Cardiac muscle cell (in vitro differentiated cells and primary cell): ENCODE data around the gene SOBP. TPM values are rescaled to one million over a fixed set of nuclear protein-coding genes. Genes with fewer than 3 reads are reported as not detected.

Source experiments
- DNase-seq, 2 donors: peaks; one replicate each; pipeline versions ENCODE4 v3.0.0 to v3.0.0-alpha.2; 2010 to 2017; ENCODE audit warnings: low read depth in 1 of 2, low spot score in 1 of 2
- H3K27ac ChIP-seq: fragments of 200-600 bp; sonication (generic); 2 replicates; pipeline ENCODE4 v1.5.1; 2016
- H3K27me3 ChIP-seq: fragments of 200-600 bp; sonication (generic); 2 replicates; pipeline ENCODE4 v1.6.0; 2016; ENCODE audit warnings: control low read depth
- H3K36me3 ChIP-seq: fragments of 200-600 bp; sonication (generic); 2 replicates; pipeline ENCODE4 v1.5.1; 2016; ENCODE audit warnings: control low read depth
- H3K4me1 ChIP-seq: fragments of 200-600 bp; sonication (generic); 2 replicates; pipeline ENCODE4 v1.8.1; 2017; ENCODE audit warnings: low read depth, mild to moderate bottlenecking, mixed run types
- H3K4me3 ChIP-seq: fragments of 200-600 bp; sonication (generic); 2 replicates; pipeline ENCODE4 v1.5.1; 2016; ENCODE audit warnings: mild to moderate bottlenecking
- H3K9me3 ChIP-seq: fragments of 200-600 bp; sonication (generic); 2 replicates; pipeline ENCODE4 v1.5.1; 2017; ENCODE audit warnings: low read depth, mild to moderate bottlenecking, control low read depth
- CTCF ChIP-seq: IDR thresholded peaks from 2 replicates; pipeline ENCODE4 v1.5.1; 2012; ENCODE audit warnings: low read depth, mild to moderate bottlenecking, low read length
- polyA plus RNA-seq: library from polyadenylated mRNA; unstranded; fragments of >200 nt; fragmentation: Nextera tagmentation; extraction: Ambion mirVana; gene quantifications from 2 replicates; pipeline ENCODE4 v1.2.1, GENCODE V29; 2016
- total RNA-seq: library from RNA; depleted of rRNA; stranded (reverse); fragments of >200 nt; gene quantifications from 2 replicates; pipeline ENCODE4 v1.2.3, GENCODE V29; 2016

Gene SOBP
- total and polyA plus RNA-seq, 2 experiments from 2014 or later, result 27.5 to 30.8 TPM

- no peaks in the 10 kb centered on the region for H3K4me1 ChIP-seq
- H3K27me3 ChIP-seq, result no peaks in the 10 kb centered on the region
- no peak overlapping the region for H3K4me3 ChIP-seq
- H3K9me3 ChIP-seq, result no peaks in the 10 kb centered on the region
- TF ChIP-seq CTCF, result no peak
- DNase-seq, result no peak
- H3K36me3 ChIP-seq, result no peaks in the 10 kb centered on the region
- H3K27ac ChIP-seq, result no peak overlapping the region
These were observed 135.3 kb downstream of the SOBP start for GRCh38 chr6:107625264-107625663.

- no peak for TF ChIP-seq CTCF
- no peaks in the 10 kb centered on the region for H3K9me3 ChIP-seq
- no peaks in the 10 kb centered on the region for H3K4me1 ChIP-seq
- peaks cover 5% of the 10 kb centered on the region for H3K27me3 ChIP-seq
- no peaks in the 10 kb centered on the region for H3K36me3 ChIP-seq
- DNase-seq, result no peak
- H3K27ac ChIP-seq, result no peak overlapping the region
- no peak overlapping the region for H3K4me3 ChIP-seq
These were observed 136.7 kb downstream of the SOBP start for GRCh38 chr6:107626645-107627044.

GRCh38 chr6:107627969-107628368 lies 138.1 kb downstream of the SOBP start:
- H3K9me3 ChIP-seq, result no peaks in the 10 kb centered on the region
- H3K27me3 ChIP-seq, result peaks cover 16% of the 10 kb centered on the region

GRCh38 chr6:107628878-107629277 lies 139.0 kb downstream of the SOBP start:
- no peak overlapping the region for H3K27ac ChIP-seq
- no peaks in the 10 kb centered on the region for H3K4me1 ChIP-seq
- DNase-seq, result no peak
- no peak for TF ChIP-seq CTCF
- H3K36me3 ChIP-seq, result no peaks in the 10 kb centered on the region
- no peak overlapping the region for H3K4me3 ChIP-seq
- no peaks in the 10 kb centered on the region for H3K9me3 ChIP-seq
- peaks cover 25% of the 10 kb centered on the region for H3K27me3 ChIP-seq

More at GRCh38 chr6:107627969-107628368, 138.1 kb downstream of the SOBP start:
- Histone ChIP-seq H3K4me1 (no peaks in the 10 kb centered on the region), H3K27ac (no peak overlapping the region), H3K36me3 (no peaks in the 10 kb centered on the region), H3K4me3 (no peak overlapping the region)
- no peak for TF ChIP-seq CTCF
- DNase-seq, result no peak

- Histone ChIP-seq H3K36me3 (no peaks in the 10 kb centered on the region), H3K27ac (no peak overlapping the region), H3K9me3 (no peaks in the 10 kb centered on the region), H3K4me3 (no peak overlapping the region), H3K4me1 (no peaks in the 10 kb centered on the region), H3K27me3 (peaks cover 33% of the 10 kb centered on the region)
- no peak for TF ChIP-seq CTCF
- DNase-seq, result no peak
These were observed 139.7 kb downstream of the SOBP start for GRCh38 chr6:107629548-107630129.
